A673 (cell line): ENCODE data around the gene IL19. TPM values are rescaled to one million over a fixed set of nuclear protein-coding genes. Genes with fewer than 3 reads are reported as not detected.

ENCODE experiments used
- BruUV-seq: library from RNA; stranded (reverse); fragments of 400-500 nt; replicated peaks from 2 replicates; lab custom pipeline; 2021; lab: Mats Ljungman, UMichigan
- CTCF ChIA-PET: fragments of 300-600 bp; sonication (Branson Sonifier 250); formaldehyde crosslinking; loops from one replicate; lab custom pipeline; 2022; ENCODE audit warnings: antibody characterized with exemption; lab: Charles Lee
- POLR2A ChIA-PET: fragments of 300-600 bp; sonication (Branson Sonifier 250); formaldehyde crosslinking; loops from one replicate; lab custom pipeline; 2022; ENCODE audit warnings: antibody characterized with exemption; ENCODE audit not compliant: low non-redundant PET; lab: Charles Lee
- DNase-seq: peaks from one replicate; pipeline ENCODE4 v3.0.0-alpha.2; 2015; ENCODE audit warnings: low spot score
- H3K27ac ChIP-seq: fragments of 200-600 bp; sonication (generic); 2 replicates; pipeline ENCODE4 v1.5.1; 2016; ENCODE audit warnings: mixed run types, low read depth, mild to moderate bottlenecking, mixed read lengths, antibody characterized with exemption, low read length; ENCODE audit not compliant: poor library complexity, severe bottlenecking
- H3K27me3 ChIP-seq: fragments of 200-600 bp; sonication (generic); replicated peaks from 2 replicates; pipeline ENCODE4 v1.6.1; 2017; ENCODE audit warnings: mixed run types, low read depth, mild to moderate bottlenecking, mixed read lengths, antibody characterized with exemption, low read length; ENCODE audit not compliant: insufficient read depth, poor library complexity
- H3K36me3 ChIP-seq: fragments of 200-600 bp; sonication (generic); 2 replicates; pipeline ENCODE4 v1.6.1; 2016; ENCODE audit warnings: mixed run types, mild to moderate bottlenecking, mixed read lengths, antibody characterized with exemption, low read length; ENCODE audit not compliant: insufficient read depth, poor library complexity, severe bottlenecking
- H3K4me1 ChIP-seq: fragments of 200-600 bp; sonication (generic); 2 replicates; pipeline ENCODE4 v1.6.1; 2017; ENCODE audit warnings: mixed run types, mild to moderate bottlenecking, mixed read lengths, antibody characterized with exemption, low read length; ENCODE audit not compliant: insufficient read depth, poor library complexity, severe bottlenecking
- H3K4me3 ChIP-seq: fragments of 200-600 bp; sonication (generic); 2 replicates; pipeline ENCODE4 v1.5.1; 2016; ENCODE audit warnings: low read depth, mixed run types, mild to moderate bottlenecking, mixed read lengths, low read length; ENCODE audit not compliant: poor library complexity, severe bottlenecking
- H3K9me3 ChIP-seq: fragments of 200-600 bp; sonication (generic); 2 replicates; pipeline ENCODE4 v1.6.1; 2016; ENCODE audit warnings: mixed run types, low read depth, mild to moderate bottlenecking, mixed read lengths, antibody characterized with exemption, low read length; ENCODE audit not compliant: poor library complexity, severe bottlenecking
- EZH2 ChIP-seq: fragments of 200-600 bp; sonication (generic); IDR thresholded peaks from 2 replicates; pipeline ENCODE4 v1.6.1; 2017; ENCODE audit warnings: borderline replicate concordance, low read depth, mild to moderate bottlenecking, mixed read lengths, antibody characterized with exemption, low read length; ENCODE audit not compliant: poor library complexity, severe bottlenecking
- intact Hi-C: fragments of 100-400 bp; cut with micrococcal nuclease; formaldehyde crosslinking; loops from one replicate; pipeline ENCODE4 v1.10.0; 2022; ENCODE audit not compliant: unreplicated experiment
- total RNA-seq: library from RNA; stranded (reverse); gene quantifications from 2 replicates; pipeline ENCODE4 v1.2.3, GENCODE V29; 2021
- TF ChIP-seq, protein P1 (sequence below): fragments of 300-800, 200-600 bp; sonication (generic); conservative IDR thresholded peaks from 2 replicates; pipeline ENCODE4 v1.5.1; 2017; ENCODE audit warnings: low read depth, mild to moderate bottlenecking, antibody characterized with exemption, low read length, moderate library complexity, mixed read lengths

IL19 gene
- total RNA-seq, 1 experiment from 2014 or later, result not detected

DNA sequence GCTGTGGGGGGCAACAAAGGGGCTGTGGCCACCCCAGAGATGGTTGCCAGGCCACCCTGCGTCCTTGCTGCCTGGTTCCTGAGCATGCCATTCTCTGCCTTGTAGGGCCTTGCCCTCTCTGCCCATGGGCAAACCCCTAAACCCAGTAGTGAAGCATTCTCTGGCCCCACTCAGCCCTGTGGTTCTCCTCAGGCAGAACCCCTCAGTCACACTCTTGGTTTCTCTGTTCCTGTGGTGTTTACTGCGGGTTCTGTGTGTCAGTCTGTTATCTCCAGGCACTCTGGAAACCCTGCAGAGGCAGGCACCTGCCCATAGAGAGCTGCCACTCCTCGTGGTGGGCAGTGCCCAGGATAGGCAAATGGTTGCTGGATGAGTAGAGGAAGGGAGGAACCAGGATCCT lies 41.1 kb upstream of the IL19 start:
- Histone ChIP-seq H3K4me3 (no peak overlapping the region), H3K27me3 (no peaks in the 10 kb centered on the region), H3K9me3 (no peaks in the 10 kb centered on the region), H3K4me1 (no peaks in the 10 kb centered on the region), H3K27ac (no peak overlapping the region), H3K36me3 (peaks cover 8% of the 10 kb centered on the region)
- no TSS peak for BruUV-seq
- intact Hi-C loops, result loop anchor here (5.0 kb wide), 2 partner anchors 183 to 348 kb away; no protein-coding TSS in a partner anchor
- CTCF ChIA-PET, result no interaction called here
- TF ChIP-seq, protein P1, sequence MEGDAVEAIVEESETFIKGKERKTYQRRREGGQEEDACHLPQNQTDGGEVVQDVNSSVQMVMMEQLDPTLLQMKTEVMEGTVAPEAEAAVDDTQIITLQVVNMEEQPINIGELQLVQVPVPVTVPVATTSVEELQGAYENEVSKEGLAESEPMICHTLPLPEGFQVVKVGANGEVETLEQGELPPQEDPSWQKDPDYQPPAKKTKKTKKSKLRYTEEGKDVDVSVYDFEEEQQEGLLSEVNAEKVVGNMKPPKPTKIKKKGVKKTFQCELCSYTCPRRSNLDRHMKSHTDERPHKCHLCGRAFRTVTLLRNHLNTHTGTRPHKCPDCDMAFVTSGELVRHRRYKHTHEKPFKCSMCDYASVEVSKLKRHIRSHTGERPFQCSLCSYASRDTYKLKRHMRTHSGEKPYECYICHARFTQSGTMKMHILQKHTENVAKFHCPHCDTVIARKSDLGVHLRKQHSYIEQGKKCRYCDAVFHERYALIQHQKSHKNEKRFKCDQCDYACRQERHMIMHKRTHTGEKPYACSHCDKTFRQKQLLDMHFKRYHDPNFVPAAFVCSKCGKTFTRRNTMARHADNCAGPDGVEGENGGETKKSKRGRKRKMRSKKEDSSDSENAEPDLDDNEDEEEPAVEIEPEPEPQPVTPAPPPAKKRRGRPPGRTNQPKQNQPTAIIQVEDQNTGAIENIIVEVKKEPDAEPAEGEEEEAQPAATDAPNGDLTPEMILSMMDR, result no peak
- no peak for TF ChIP-seq EZH2
- POLR2A ChIA-PET, result no interaction called here
- no peak for DNase-seq

- no TSS peak for BruUV-seq
- CTCF ChIA-PET, result no interaction called here
- Histone ChIP-seq H3K27ac (no peak overlapping the region), H3K36me3 (peaks cover 8% of the 10 kb centered on the region), H3K4me1 (no peaks in the 10 kb centered on the region), H3K9me3 (no peaks in the 10 kb centered on the region), H3K4me3 (no peak overlapping the region), H3K27me3 (no peaks in the 10 kb centered on the region)
- DNase-seq, result no peak
- POLR2A ChIA-PET, result no interaction called here
- no peak for TF ChIP-seq EZH2
- TF ChIP-seq, protein P1, result no peak
- intact Hi-C loops, result no loop called here
Observed at GRCh38 chr1:206732508-206732907, 38.1 kb upstream of the IL19 start.

DNA sequence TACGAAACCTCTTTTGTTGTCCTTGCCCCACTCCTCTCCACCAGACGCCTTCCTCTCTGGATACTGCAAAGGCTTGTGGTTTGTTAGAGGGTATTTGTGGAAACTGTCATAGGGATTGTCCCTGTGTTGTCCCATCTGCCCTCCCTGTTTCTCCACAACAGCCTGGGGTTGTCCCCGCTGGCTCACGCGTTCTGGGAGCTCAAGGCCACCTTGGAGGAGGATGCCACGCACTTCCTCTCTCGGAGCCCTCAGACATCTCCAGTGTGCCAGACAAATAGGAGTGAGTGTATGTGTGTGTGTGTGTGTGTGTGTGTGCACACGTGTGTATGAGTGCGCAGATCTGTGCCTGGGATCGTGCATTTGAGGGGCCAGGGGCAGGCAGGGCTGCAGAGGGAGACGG lies 37.6 kb upstream of the IL19 start:
- CTCF ChIA-PET, result no interaction called here
- TF ChIP-seq, protein P1, result no peak
- TF ChIP-seq EZH2, result no peak
- BruUV-seq, result no TSS peak
- no peaks in the 10 kb centered on the region for H3K4me1 ChIP-seq
- peaks cover 8% of the 10 kb centered on the region for H3K36me3 ChIP-seq
- intact Hi-C loops, result no loop called here
- no peak overlapping the region for H3K27ac ChIP-seq
- H3K4me3 ChIP-seq, result no peak overlapping the region
- POLR2A ChIA-PET, result no interaction called here
- DNase-seq, result no peak
- no peaks in the 10 kb centered on the region for H3K27me3 ChIP-seq
- no peaks in the 10 kb centered on the region for H3K9me3 ChIP-seq
